GM15510 (cell line): ENCODE measurements around the gene GSG1L.

ENCODE experiments used
- POLR2A ChIP-seq: IDR thresholded peaks from 3 replicates; pipeline ENCODE4 v1.6.1; 2011; ENCODE audit warnings: borderline replicate concordance; ENCODE audit not compliant: insufficient read length; ENCODE audit errors: extremely low read depth

Gene GSG1L

GRCh38 chr16:27769561-27770255 lies 293.8 kb downstream of the GSG1L start:
- no peak for TF ChIP-seq POLR2A

- no peak for TF ChIP-seq POLR2A
Observed at GRCh38 chr16:27768651-27769272, 294.8 kb downstream of the GSG1L start.

GRCh38 chr16:27767971-27768591 lies 295.4 kb downstream of the GSG1L start:
- no peak for TF ChIP-seq POLR2A

GRCh38 chr16:27767081-27767480 lies 296.4 kb downstream of the GSG1L start:
- TF ChIP-seq POLR2A: no peak

- no peak for TF ChIP-seq POLR2A
Observed at GRCh38 chr16:27766236-27766925, 297.1 kb downstream of the GSG1L start.

GRCh38 chr16:27764869-27765675 lies 298.4 kb downstream of the GSG1L start:
- no peak for TF ChIP-seq POLR2A

- no peak for TF ChIP-seq POLR2A
Observed at GRCh38 chr16:27764427-27764826, 299.1 kb downstream of the GSG1L start.

GRCh38 chr16:27762441-27762840 lies 301.1 kb downstream of the GSG1L start:
- no peak for TF ChIP-seq POLR2A

- no peak for TF ChIP-seq POLR2A
Observed at GRCh38 chr16:27761816-27762215, 301.7 kb downstream of the GSG1L start.

GRCh38 chr16:27760789-27761176 lies 302.7 kb downstream of the GSG1L start:
- no peak for TF ChIP-seq POLR2A

- TF ChIP-seq POLR2A: no peak
Observed at GRCh38 chr16:27759967-27760788, 303.3 kb downstream of the GSG1L start.

GRCh38 chr16:27759301-27759871 lies 304.1 kb downstream of the GSG1L start:
- TF ChIP-seq POLR2A: no peak

- TF ChIP-seq POLR2A: no peak
Observed at GRCh38 chr16:27758544-27758943, 305.0 kb downstream of the GSG1L start.

GRCh38 chr16:27756206-27756970 lies 307.1 kb downstream of the GSG1L start:
- TF ChIP-seq POLR2A: no peak
